ENCODE data around the gene JAK2. TPM values are rescaled to one million over a fixed set of nuclear protein-coding genes. Genes with fewer than 3 reads are reported as not detected.
"Not testable (repeated sequence)": the region's sequence is repeated elsewhere in the genome, so short reads cannot be mapped to it uniquely, and the experiment has no call there.

JAK2 gene
- polyA plus RNA-seq, 3 donors = 12.8 to 15.5 (median 13.1) TPM

GRCh38 chr9:5041390-5042115 lies 56.5 kb downstream of the JAK2 start:
- no peak for DNase-seq (ENCODE audit: low read depth in 3 of 3, low spot score in 2 of 3)

GRCh38 chr9:5042661-5043178 lies 57.6 kb downstream of the JAK2 start:
- no peak for DNase-seq (ENCODE audit: low read depth in 3 of 3, low spot score in 2 of 3)

GRCh38 chr9:5043381-5043780 lies 58.3 kb downstream of the JAK2 start:
- DNase-seq (ENCODE audit: low read depth in 3 of 3, low spot score in 2 of 3) = no peak

GRCh38 chr9:5044160-5044559 lies 59.1 kb downstream of the JAK2 start:
- no peak for DNase-seq (ENCODE audit: low read depth in 3 of 3, low spot score in 2 of 3)

- DNase-seq (ENCODE audit: low read depth in 3 of 3, low spot score in 2 of 3) = no peak
These were observed 67.8 kb downstream of the JAK2 start for GRCh38 chr9:5052838-5053237.

- no peak for DNase-seq (ENCODE audit: low read depth in 3 of 3, low spot score in 2 of 3)
These were observed 77.6 kb downstream of the JAK2 start for GRCh38 chr9:5062631-5063030.

- DNase-seq (ENCODE audit: low read depth in 3 of 3, low spot score in 2 of 3) = no peak
These were observed 87.8 kb downstream of the JAK2 start for GRCh38 chr9:5072871-5073270.

GRCh38 chr9:5073701-5074100 lies 88.6 kb downstream of the JAK2 start:
- DNase-seq (ENCODE audit: low read depth in 3 of 3, low spot score in 2 of 3) = no peak

GRCh38 chr9:5085993-5086392 lies 100.9 kb downstream of the JAK2 start:
- DNase-seq (ENCODE audit: low read depth in 3 of 3, low spot score in 2 of 3) = no peak

GRCh38 chr9:5089737-5090136 lies 104.7 kb downstream of the JAK2 start:
- DNase-seq (ENCODE audit: low read depth in 3 of 3, low spot score in 2 of 3) = peak; percentile 4 to 30 (median 5)

- DNase-seq (ENCODE audit: low read depth in 3 of 3, low spot score in 2 of 3) = no peak
These were observed 110.7 kb downstream of the JAK2 start for GRCh38 chr9:5095795-5096194.

- DNase-seq (ENCODE audit: low read depth in 3 of 3, low spot score in 2 of 3) = no peak
These were observed 114.4 kb downstream of the JAK2 start for GRCh38 chr9:5099466-5099865.

- not testable (repeated sequence) for DNase-seq (ENCODE audit: low read depth in 3 of 3, low spot score in 2 of 3)
These were observed 116.1 kb downstream of the JAK2 start for GRCh38 chr9:5101127-5101526.

GRCh38 chr9:5106517-5106916 lies 121.4 kb downstream of the JAK2 start:
- DNase-seq (ENCODE audit: low read depth in 3 of 3, low spot score in 2 of 3) = not testable (repeated sequence)

GRCh38 chr9:5110867-5111681 lies 126.0 kb downstream of the JAK2 start:
- DNase-seq (ENCODE audit: low read depth in 3 of 3, low spot score in 2 of 3) = no peak

- DNase-seq (ENCODE audit: low read depth in 3 of 3, low spot score in 2 of 3) = no peak
These were observed 126.6 kb downstream of the JAK2 start for GRCh38 chr9:5111696-5112095.

GRCh38 chr9:5112109-5112592 lies 127.1 kb downstream of the JAK2 start:
- DNase-seq (ENCODE audit: low read depth in 3 of 3, low spot score in 2 of 3) = no peak

- DNase-seq (ENCODE audit: low read depth in 3 of 3, low spot score in 2 of 3) = no peak
These were observed 127.6 kb downstream of the JAK2 start for GRCh38 chr9:5112646-5113045.

GRCh38 chr9:5113523-5113922 lies 128.5 kb downstream of the JAK2 start:
- DNase-seq (ENCODE audit: low read depth in 3 of 3, low spot score in 2 of 3) = no peak

GRCh38 chr9:5113994-5114748 lies 129.1 kb downstream of the JAK2 start:
- DNase-seq (ENCODE audit: low read depth in 3 of 3, low spot score in 2 of 3) = no peak

GRCh38 chr9:5122116-5122515 lies 137.0 kb downstream of the JAK2 start:
- no peak for DNase-seq (ENCODE audit: low read depth in 3 of 3, low spot score in 2 of 3)

All from right renal cortex interstitium (tissue), 3 donors.